BLaER1 treated with 17β-estradiol and CSF1 and Interleukin-3, amounts not matched to agents 10 nM and 100 nM (cell line): ENCODE results near the gene RAPSN.
A peak's percentile ranks its signal among the peaks of the same experiment; 100 is the strongest.

ENCODE experiments used
- H3K27ac ChIP-seq, 11 experiments: shearing (Covaris generic); formaldehyde crosslinking; 2 replicates each; pipeline ENCODE4 v1.8.1; 2022
- H3K27me3 ChIP-seq, 11 experiments: shearing (Covaris generic); formaldehyde crosslinking; 2 replicates each; pipeline ENCODE4 v1.8.1; 2022
- H3K36me3 ChIP-seq, 11 experiments: shearing (Covaris generic); formaldehyde crosslinking; 2 replicates each; pipeline ENCODE4 v1.8.1; 2022
- H3K4me1 ChIP-seq, 10 experiments: shearing (Covaris generic); formaldehyde crosslinking; 2 replicates each; pipeline ENCODE4 v1.8.1; 2022
- H3K4me2 ChIP-seq, 11 experiments: shearing (Covaris generic); formaldehyde crosslinking; 2 replicates each; pipeline ENCODE4 v1.8.1; 2022
- H3K4me3 ChIP-seq, 10 experiments: shearing (Covaris generic); formaldehyde crosslinking; 2 replicates each; pipeline ENCODE4 v1.8.1; 2022
- H3K9ac ChIP-seq, 11 experiments: shearing (Covaris generic); formaldehyde crosslinking; 2 replicates each; pipeline ENCODE4 v1.8.1; 2022
- H3K9me3 ChIP-seq, 11 experiments: shearing (Covaris generic); formaldehyde crosslinking; replicated peaks in 1 of 11; 2 replicates each; pipeline ENCODE4 v1.8.1; 2022
- H4K20me1 ChIP-seq, 11 experiments: shearing (Covaris generic); formaldehyde crosslinking; 2 replicates each; pipeline ENCODE4 v1.8.1; 2022
- Cebpa-rat ChIP-seq, 11 experiments: shearing (Covaris generic); IDR thresholded peaks; 2 replicates each; pipeline ENCODE4 v1.8.1; 2022

RAPSN gene

DNA sequence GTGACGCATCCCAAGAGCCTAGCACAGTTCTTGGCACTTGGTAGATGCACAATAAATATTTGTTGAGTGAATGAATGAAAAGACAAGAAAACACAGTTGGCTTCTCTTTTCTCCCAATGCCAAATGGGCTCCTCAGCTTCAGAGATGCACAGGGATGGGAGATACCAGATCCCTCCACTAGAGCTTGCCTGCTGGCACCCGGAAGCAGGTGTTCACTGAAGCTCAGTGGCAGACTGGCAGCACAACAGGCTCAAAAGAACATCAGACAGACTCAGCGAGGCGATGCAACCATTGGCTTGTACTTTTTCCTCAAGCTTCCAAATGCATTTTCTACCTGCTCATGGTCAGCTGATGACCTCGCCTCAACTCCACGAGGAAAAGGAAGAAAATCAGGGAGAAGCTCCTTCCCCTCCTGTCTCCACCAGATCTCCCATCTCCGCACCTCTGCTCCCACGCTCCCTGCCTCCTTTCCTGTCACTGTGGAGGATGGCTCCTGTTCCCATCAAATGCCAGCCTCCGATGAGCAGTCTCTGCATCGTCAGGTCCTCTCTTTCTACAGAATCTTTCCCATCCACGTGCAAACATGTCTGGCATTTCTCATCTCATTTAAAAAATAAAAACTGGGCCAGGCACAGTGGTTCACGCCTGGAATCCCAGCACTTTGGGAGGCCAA is 5.8 kb downstream of the RAPSN start:
- no peak overlapping the region for H3K4me2 ChIP-seq
- no peak overlapping the region for H3K9ac ChIP-seq
- no peaks in the 10 kb centered on the region for H3K9me3 ChIP-seq
- H4K20me1 ChIP-seq, result no peaks in the 10 kb centered on the region; a peak in 1 of 22 replicates
- H3K36me3 ChIP-seq, result no peaks in the 10 kb centered on the region
- no peaks in the 10 kb centered on the region for H3K27me3 ChIP-seq
- H3K4me1 ChIP-seq, result peaks cover 0 to 3% (median 1%) of the 10 kb centered on the region in 10 experiments; a peak in 14 of 20 replicates
- H3K27ac ChIP-seq, result no peak overlapping the region
- TF ChIP-seq Cebpa-rat (IDR thresholded peaks at IDR 0.05), result no peak
- no peak overlapping the region for H3K4me3 ChIP-seq

DNA sequence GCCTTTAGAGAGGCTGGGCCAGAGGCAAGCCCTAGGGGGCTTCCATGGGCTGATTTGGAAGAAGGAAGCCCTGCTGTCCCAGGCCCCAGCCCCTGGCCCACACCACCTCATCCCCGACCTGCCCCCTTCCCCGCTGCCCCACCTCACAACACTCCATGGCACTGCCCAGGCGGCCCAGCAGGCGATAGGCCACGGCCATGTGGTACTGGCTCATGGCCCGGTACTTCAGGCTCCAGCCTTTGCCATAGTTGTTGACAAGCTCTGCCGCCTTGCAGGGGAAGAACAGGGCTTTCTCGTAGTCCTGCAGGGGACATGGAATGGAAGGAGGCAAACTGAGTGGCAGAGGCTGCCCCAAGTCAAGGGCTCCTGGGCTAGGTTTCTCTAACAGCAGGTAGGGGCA is 6.4 kb downstream of the RAPSN start:
- no peak for TF ChIP-seq Cebpa-rat (IDR thresholded peaks at IDR 0.05)
- Histone ChIP-seq H4K20me1 (no peaks in the 10 kb centered on the region; a peak in 1 of 22 replicates), H3K4me1 (peaks cover 5 to 9% (median 8%) of the 10 kb centered on the region in 10 experiments; a peak in 16 of 20 replicates), H3K36me3 (no peaks in the 10 kb centered on the region), H3K27ac (no peak overlapping the region), H3K9ac (no peak overlapping the region), H3K4me3 (no peak overlapping the region), H3K9me3 (no peaks in the 10 kb centered on the region), H3K27me3 (no peaks in the 10 kb centered on the region), H3K4me2 (no peak overlapping the region)

GRCh38 chr11:47441421-47441820 is 7.5 kb downstream of the RAPSN start:
- Histone ChIP-seq H3K9me3 (no peaks in the 10 kb centered on the region), H3K4me2 (no peak overlapping the region), H3K27me3 (no peaks in the 10 kb centered on the region), H3K27ac (no peak overlapping the region), H3K36me3 (no peaks in the 10 kb centered on the region), H4K20me1 (no peaks in the 10 kb centered on the region; a peak in 1 of 22 replicates), H3K4me3 (no peak overlapping the region), H3K9ac (no peak overlapping the region), H3K4me1 (peaks cover 5 to 13% (median 11%) of the 10 kb centered on the region in 10 experiments; a peak in 16 of 20 replicates)
- TF ChIP-seq Cebpa-rat (IDR thresholded peaks at IDR 0.05), result no peak

DNA sequence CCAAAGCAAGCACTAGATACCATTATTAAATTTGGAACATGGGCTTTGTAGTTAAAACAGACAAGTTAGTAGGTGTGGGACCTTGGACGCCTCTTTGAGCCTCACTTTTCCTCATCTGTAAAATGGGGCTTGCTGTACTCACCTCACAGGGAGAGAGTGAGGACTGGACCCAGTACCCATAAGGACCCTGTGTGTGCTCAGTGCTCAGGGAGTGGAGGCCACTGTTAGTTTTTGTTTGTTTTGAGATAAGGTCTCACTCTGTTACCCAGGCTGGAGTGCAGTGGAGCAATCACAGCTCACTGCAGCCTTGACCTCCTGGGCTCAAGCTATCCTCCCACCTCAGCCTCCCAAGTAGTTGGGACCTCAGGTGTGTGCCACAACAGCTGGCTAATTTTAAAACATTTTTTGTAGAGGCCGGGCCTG is 8.9 kb downstream of the RAPSN start:
- Histone ChIP-seq H3K4me3 (no peak overlapping the region), H3K4me2 (no peak overlapping the region)
- TF ChIP-seq Cebpa-rat (IDR thresholded peaks at IDR 0.05), result no peak

GRCh38 chr11:47438721-47439120 is 10.2 kb downstream of the RAPSN start:
- no peaks in the 10 kb centered on the region for H3K36me3 ChIP-seq
- peaks cover 5 to 13% (median 11%) of the 10 kb centered on the region in 10 experiments; a peak in 16 of 20 replicates for H3K4me1 ChIP-seq
- no peak for TF ChIP-seq Cebpa-rat (IDR thresholded peaks at IDR 0.05)
- no peaks in the 10 kb centered on the region for H3K27me3 ChIP-seq
- no peaks in the 10 kb centered on the region; a peak in 1 of 22 replicates for H4K20me1 ChIP-seq
- no peaks in the 10 kb centered on the region for H3K9me3 ChIP-seq
- no peak overlapping the region for H3K27ac ChIP-seq
- H3K9ac ChIP-seq, result no peak overlapping the region
- H3K4me3 ChIP-seq, result no peak overlapping the region
- H3K4me2 ChIP-seq, result no peak overlapping the region

More for the DNA sequence above, 8.9 kb downstream of the RAPSN start:
- no peaks in the 10 kb centered on the region for H3K36me3 ChIP-seq
- H4K20me1 ChIP-seq, result no peaks in the 10 kb centered on the region; a peak in 1 of 22 replicates
- H3K27ac ChIP-seq, result no peak overlapping the region
- peaks cover 5 to 13% (median 11%) of the 10 kb centered on the region in 10 experiments; a peak in 16 of 20 replicates for H3K4me1 ChIP-seq
- H3K9ac ChIP-seq, result no peak overlapping the region
- no peaks in the 10 kb centered on the region for H3K9me3 ChIP-seq
- no peaks in the 10 kb centered on the region for H3K27me3 ChIP-seq

GRCh38 chr11:47437746-47438418 is 11.1 kb downstream of the RAPSN start:
- Histone ChIP-seq H3K9me3 (no peaks in the 10 kb centered on the region), H3K4me3 (no peak overlapping the region), H4K20me1 (no peaks in the 10 kb centered on the region; a peak in 1 of 22 replicates), H3K36me3 (no peaks in the 10 kb centered on the region), H3K27me3 (no peaks in the 10 kb centered on the region), H3K4me1 (peaks cover 5 to 13% (median 11%) of the 10 kb centered on the region in 10 experiments; a peak in 16 of 20 replicates), H3K9ac (peak overlapping the region in 6 of 11 experiments; percentile 16 to 63 (median 44); a peak in 10 of 22 replicates), H3K27ac (peak overlapping the region in 5 of 11 experiments; percentile 20 to 55 (median 27); a peak in 6 of 22 replicates), H3K4me2 (peak overlapping the region; percentile 7 to 72 (median 56); a peak in 18 of 22 replicates)
- no peak for TF ChIP-seq Cebpa-rat (IDR thresholded peaks at IDR 0.05)

- Histone ChIP-seq H3K27me3 (no peaks in the 10 kb centered on the region), H3K4me1 (peaks cover 5 to 13% (median 11%) of the 10 kb centered on the region in 10 experiments; a peak in 16 of 20 replicates), H3K27ac (peak overlapping the region in 4 of 11 experiments; percentile 27 to 55 (median 29); a peak in 5 of 22 replicates), H4K20me1 (no peaks in the 10 kb centered on the region), H3K4me2 (peak overlapping the region in 9 of 11 experiments; percentile 37 to 72 (median 59); a peak in 17 of 22 replicates), H3K9ac (peak overlapping the region in 5 of 11 experiments; percentile 16 to 63 (median 44); a peak in 8 of 22 replicates), H3K9me3 (no peaks in the 10 kb centered on the region), H3K36me3 (no peaks in the 10 kb centered on the region), H3K4me3 (no peak overlapping the region)
- no peak for TF ChIP-seq Cebpa-rat (IDR thresholded peaks at IDR 0.05)
Observed at GRCh38 chr11:47437218-47437745, 11.7 kb downstream of the RAPSN start.

- no peaks in the 10 kb centered on the region for H3K36me3 ChIP-seq
- H3K9ac ChIP-seq, result no peak overlapping the region
- no peak overlapping the region for H3K4me2 ChIP-seq
- H3K4me3 ChIP-seq, result no peak overlapping the region
- no peak overlapping the region for H3K27ac ChIP-seq
- TF ChIP-seq Cebpa-rat (IDR thresholded peaks at IDR 0.05), result no peak
- no peaks in the 10 kb centered on the region for H4K20me1 ChIP-seq
- H3K27me3 ChIP-seq, result no peaks in the 10 kb centered on the region
- H3K4me1 ChIP-seq, result peaks cover 5 to 13% (median 11%) of the 10 kb centered on the region in 10 experiments; a peak in 16 of 20 replicates
- H3K9me3 ChIP-seq, result no peaks in the 10 kb centered on the region
Observed at GRCh38 chr11:47436726-47437125, 12.2 kb downstream of the RAPSN start.

DNA sequence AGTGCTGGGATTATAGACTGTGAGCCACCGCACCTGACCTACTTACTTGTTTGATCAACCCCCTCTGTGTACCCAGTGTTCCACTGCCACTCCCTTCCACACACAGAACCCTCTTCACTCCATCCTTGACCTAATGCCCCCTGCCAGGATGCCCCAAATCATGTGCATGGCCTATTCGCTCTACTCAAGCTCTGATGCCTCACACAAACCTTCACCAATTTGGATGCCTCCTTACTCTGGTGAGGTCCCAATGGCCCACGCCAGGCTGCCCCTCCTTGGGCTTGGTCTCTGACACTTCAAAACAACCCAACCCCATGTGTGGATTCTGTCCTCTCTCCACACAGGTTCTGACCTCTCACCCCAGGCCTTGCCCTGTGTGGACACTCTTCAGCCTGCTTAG is 13.2 kb downstream of the RAPSN start:
- no peaks in the 10 kb centered on the region for H4K20me1 ChIP-seq
- no peaks in the 10 kb centered on the region for H3K9me3 ChIP-seq
- no peaks in the 10 kb centered on the region for H3K36me3 ChIP-seq
- H3K9ac ChIP-seq, result no peak overlapping the region
- H3K27ac ChIP-seq, result no peak overlapping the region
- no peak overlapping the region for H3K4me2 ChIP-seq
- TF ChIP-seq Cebpa-rat (IDR thresholded peaks at IDR 0.05), result no peak
- H3K4me3 ChIP-seq, result no peak overlapping the region
- peaks cover 5 to 13% (median 11%) of the 10 kb centered on the region in 10 experiments; a peak in 16 of 20 replicates for H3K4me1 ChIP-seq
- no peaks in the 10 kb centered on the region for H3K27me3 ChIP-seq
